ENCODE measurements around the gene CADM1.

- TF ChIP-seq CTCF (IDR thresholded peaks at IDR 0.05) (no peak), POLR2A (IDR thresholded peaks at IDR 0.05) (no peak), POLR2AphosphoS5 (IDR thresholded peaks at IDR 0.05) (no peak)
These were observed 192.3 kb downstream of the CADM1 start for GRCh38 chr11:115311949-115312348.

All from stomach (tissue), 4 donors.